ENCODE data around the gene PANK1. TPM values are rescaled to one million over a fixed set of nuclear protein-coding genes. Genes with fewer than 3 reads are reported as not detected.

The PANK1 gene
- total and polyA plus RNA-seq, 9 of the 15 experiments (the other 6 are each of a cell fraction or from before 2014, with no cell fraction given): 1.7 to 10.7 (median 6.5) TPM

- Histone ChIP-seq H3K27ac (ENCODE audit: extremely low read depth, low read depth, low read length) (no peak overlapping the region), H3K36me3 (ENCODE audit: control insufficient read depth, insufficient read depth, low read length) (no peaks in the 10 kb centered on the region), H3K4me1 (replicated peaks in 1 of 2; ENCODE audit: control insufficient read depth in 2 of 2, insufficient read depth in 2 of 2, low read length in 2 of 2) (no peaks in the 10 kb centered on the region), H3K27me3 (ENCODE audit: control insufficient read depth in 2 of 2, insufficient read depth in 2 of 2, low read length in 2 of 2) (no peaks in the 10 kb centered on the region), H3K4me2 (ENCODE audit: insufficient read depth, low read length) (no peak overlapping the region), H2AFZ (ENCODE audit: low read depth, low read length) (no peak overlapping the region), H3K9me1 (ENCODE audit: control insufficient read depth, insufficient read depth, low read length) (no peaks in the 10 kb centered on the region), H3K4me3 (no peak overlapping the region), H4K20me1 (replicated peaks; ENCODE audit: control insufficient read depth, insufficient read depth, low read length) (no peaks in the 10 kb centered on the region), H3K79me2 (ENCODE audit: control insufficient read depth, insufficient read depth, low read length) (no peaks in the 10 kb centered on the region), H3K9me3 (replicated peaks; ENCODE audit: control insufficient read depth, insufficient read depth, low read depth, low read length) (no peaks in the 10 kb centered on the region), H3K9ac (ENCODE audit: insufficient read depth in 1 of 2, low read depth in 2 of 2, low read length in 2 of 2) (no peak overlapping the region)
- ATAC-seq (no peak), FAIRE-seq (no peak), DNase-seq (ENCODE audit: extremely low read depth in 1 of 4, low spot score in 3 of 4) (no peak)
- BruUV-seq (replicated peaks): no TSS peak
- TF ChIP-seq NBN (IDR thresholded peaks at IDR 0.05; ENCODE audit: low read depth) (no peak), POLR2AphosphoS2 (IDR thresholded peaks at IDR 0.05; ENCODE audit: low read length) (no peak)
- in situ Hi-C loops (cut with MboI) (no loop called here), intact Hi-C loops (cut with micrococcal nuclease) (no loop called here)
- WGBS (ENCODE audit: insufficient coverage, low coverage, missing lambda C conversion rate): 18% methylated on average over 1 of the region's 1 CpG
- ChIA-PET POLR2A (no interaction called here), CTCF (ENCODE audit: low intra/inter-chr PET ratio) (no interaction called here)
Measured at GRCh38 chr10:89669985-89670384, 24.9 kb upstream of the PANK1 start.

- WGBS (ENCODE audit: insufficient coverage, low coverage, missing lambda C conversion rate): 36% methylated on average over 2 of the region's 3 CpGs
- CTCF ChIA-PET (ENCODE audit: low intra/inter-chr PET ratio): no interaction called here
- ATAC-seq (no peak; the same call in 2 of the 3 replicates), FAIRE-seq (no peak), DNase-seq (ENCODE audit: extremely low read depth in 1 of 4, low spot score in 3 of 4) (no peak)
- H3K4me3 ChIP-seq: no peak overlapping the region
- H4K20me1 ChIP-seq (replicated peaks; ENCODE audit: control insufficient read depth, insufficient read depth, low read length): no peaks in the 10 kb centered on the region
- intact Hi-C loops (cut with micrococcal nuclease): no loop called here
- no peak overlapping the region for H2AFZ ChIP-seq (ENCODE audit: low read depth, low read length)
- in situ Hi-C loops (cut with MboI): no loop called here
- POLR2A ChIA-PET: interaction anchor here (0.6 kb wide), 1 partner anchor 410 kb away, joined by 3 read pairs; no protein-coding TSS in a partner anchor
- H3K4me1 ChIP-seq (replicated peaks in 1 of 2; ENCODE audit: control insufficient read depth in 2 of 2, insufficient read depth in 2 of 2, low read length in 2 of 2): no peaks in the 10 kb centered on the region
- H3K9me3 ChIP-seq (replicated peaks; ENCODE audit: control insufficient read depth, insufficient read depth, low read depth, low read length): no peaks in the 10 kb centered on the region
- H3K4me2 ChIP-seq (ENCODE audit: insufficient read depth, low read length): no peak overlapping the region
- BruUV-seq (replicated peaks): no TSS peak
- H3K79me2 ChIP-seq (ENCODE audit: control insufficient read depth, insufficient read depth, low read length): no peaks in the 10 kb centered on the region
- no peak overlapping the region for H3K27ac ChIP-seq (ENCODE audit: extremely low read depth, low read depth, low read length)
- H3K36me3 ChIP-seq (ENCODE audit: control insufficient read depth, insufficient read depth, low read length): no peaks in the 10 kb centered on the region
- no peaks in the 10 kb centered on the region for H3K9me1 ChIP-seq (ENCODE audit: control insufficient read depth, insufficient read depth, low read length)
- H3K27me3 ChIP-seq (ENCODE audit: control insufficient read depth in 2 of 2, insufficient read depth in 2 of 2, low read length in 2 of 2): no peaks in the 10 kb centered on the region
- no peak overlapping the region for H3K9ac ChIP-seq (ENCODE audit: insufficient read depth in 1 of 2, low read depth in 2 of 2, low read length in 2 of 2)
- TF ChIP-seq MEF2A (IDR thresholded peaks at IDR 0.05; ENCODE audit: control insufficient read depth, low read depth, low read length): no peak
- no peak for TF ChIP-seq GABPA (tag; conservative IDR thresholded peaks at IDR 0.05; ENCODE audit: low read depth)
- no peak for TF ChIP-seq ZNF324 (CRISPR knock-in tag; IDR thresholded peaks at IDR 0.05)
- TF ChIP-seq SRSF9 (IDR thresholded peaks at IDR 0.05; ENCODE audit: borderline replicate concordance, low read depth, low read length): no peak
- TF ChIP-seq TEAD2 (tag; IDR thresholded peaks at IDR 0.05): no peak
- TF ChIP-seq ZNF124 (CRISPR knock-in tag; IDR thresholded peaks at IDR 0.05): no peak
- TF ChIP-seq ETS1 (conservative IDR thresholded peaks at IDR 0.05; ENCODE audit: control insufficient read depth, low read depth, low read length): no peak
- TF ChIP-seq ZNF76 (CRISPR knock-in tag; IDR thresholded peaks at IDR 0.05; ENCODE audit: borderline replicate concordance): no peak
- no peak for TF ChIP-seq HDGF (IDR thresholded peaks at IDR 0.05)
- TF ChIP-seq FOSL1 (tag; conservative IDR thresholded peaks at IDR 0.05): no peak
- no peak for TF ChIP-seq MITF (IDR thresholded peaks at IDR 0.05)
- TF ChIP-seq RCOR1 (IDR thresholded peaks at IDR 0.05; ENCODE audit: borderline replicate concordance in 1 of 2, low read depth in 2 of 2, low read length in 2 of 2): no peak
- no peak for TF ChIP-seq ZNF212 (CRISPR knock-in tag; IDR thresholded peaks at IDR 0.05)
Measured at GRCh38 chr10:89668386-89669071, 23.5 kb upstream of the PANK1 start.
